22Rv1 (cell line): ENCODE measurements around the gene SP5.

Experiments
- H3K27ac ChIP-seq: fragments of 450-650 bp; 2 replicates; pipeline ENCODE4 v1.5.1; 2017
- ZFX ChIP-seq: fragments of 450-650 bp; IDR thresholded peaks from 2 replicates; pipeline ENCODE4 v1.6.1; 2017; ENCODE audit warnings: antibody characterized with exemption, borderline replicate concordance
- TF ChIP-seq, protein P1 (sequence below): fragments of 450-650 bp; IDR thresholded peaks from 2 replicates; pipeline ENCODE4 v1.5.1; 2017; ENCODE audit warnings: mild to moderate bottlenecking

The SP5 gene

DNA sequence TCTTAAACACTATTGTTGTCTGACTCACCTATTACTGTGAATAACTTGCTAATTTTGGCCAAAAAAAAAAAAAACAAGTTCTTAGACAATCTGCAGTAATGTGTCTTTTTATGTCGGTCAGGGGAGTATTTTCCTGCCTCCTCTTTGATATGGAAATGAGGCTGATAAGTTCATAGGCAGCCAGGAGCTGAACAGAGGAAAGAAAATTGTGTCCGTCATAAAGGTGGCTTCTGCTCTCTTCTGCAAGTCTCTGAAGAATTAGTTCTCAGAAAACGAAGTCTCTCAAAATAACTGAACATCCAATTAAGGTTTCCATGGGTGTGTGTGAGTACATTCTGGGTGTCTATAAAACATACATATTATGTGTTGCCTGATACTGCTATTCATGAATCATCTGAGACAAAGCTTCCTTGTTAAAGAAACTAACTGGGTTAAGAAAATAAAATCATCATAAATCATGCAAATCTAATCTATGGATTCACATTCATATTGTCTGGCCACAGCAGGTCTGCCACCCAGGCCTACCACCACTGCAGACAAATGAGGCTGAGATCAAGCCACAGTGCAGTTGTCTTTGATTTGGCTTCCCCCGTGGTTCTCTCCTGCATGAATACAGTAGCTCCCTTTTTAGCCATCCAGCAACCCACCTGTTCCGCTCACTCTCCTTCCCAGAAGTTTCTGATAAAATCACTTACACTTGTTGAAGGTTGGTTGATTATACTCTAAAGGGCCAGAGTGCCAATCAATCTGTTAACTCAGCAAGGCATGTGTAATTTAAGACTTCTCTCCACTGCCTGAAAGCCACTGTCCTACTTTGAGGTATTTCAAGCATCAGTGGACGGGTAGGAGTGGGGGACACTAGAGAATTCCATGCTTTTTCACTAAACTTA, 19.4 kb upstream of the SP5 start:
- no peak overlapping the region for H3K27ac ChIP-seq
- no peak for TF ChIP-seq ZFX
- TF ChIP-seq, protein P1, sequence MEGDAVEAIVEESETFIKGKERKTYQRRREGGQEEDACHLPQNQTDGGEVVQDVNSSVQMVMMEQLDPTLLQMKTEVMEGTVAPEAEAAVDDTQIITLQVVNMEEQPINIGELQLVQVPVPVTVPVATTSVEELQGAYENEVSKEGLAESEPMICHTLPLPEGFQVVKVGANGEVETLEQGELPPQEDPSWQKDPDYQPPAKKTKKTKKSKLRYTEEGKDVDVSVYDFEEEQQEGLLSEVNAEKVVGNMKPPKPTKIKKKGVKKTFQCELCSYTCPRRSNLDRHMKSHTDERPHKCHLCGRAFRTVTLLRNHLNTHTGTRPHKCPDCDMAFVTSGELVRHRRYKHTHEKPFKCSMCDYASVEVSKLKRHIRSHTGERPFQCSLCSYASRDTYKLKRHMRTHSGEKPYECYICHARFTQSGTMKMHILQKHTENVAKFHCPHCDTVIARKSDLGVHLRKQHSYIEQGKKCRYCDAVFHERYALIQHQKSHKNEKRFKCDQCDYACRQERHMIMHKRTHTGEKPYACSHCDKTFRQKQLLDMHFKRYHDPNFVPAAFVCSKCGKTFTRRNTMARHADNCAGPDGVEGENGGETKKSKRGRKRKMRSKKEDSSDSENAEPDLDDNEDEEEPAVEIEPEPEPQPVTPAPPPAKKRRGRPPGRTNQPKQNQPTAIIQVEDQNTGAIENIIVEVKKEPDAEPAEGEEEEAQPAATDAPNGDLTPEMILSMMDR = no peak

DNA sequence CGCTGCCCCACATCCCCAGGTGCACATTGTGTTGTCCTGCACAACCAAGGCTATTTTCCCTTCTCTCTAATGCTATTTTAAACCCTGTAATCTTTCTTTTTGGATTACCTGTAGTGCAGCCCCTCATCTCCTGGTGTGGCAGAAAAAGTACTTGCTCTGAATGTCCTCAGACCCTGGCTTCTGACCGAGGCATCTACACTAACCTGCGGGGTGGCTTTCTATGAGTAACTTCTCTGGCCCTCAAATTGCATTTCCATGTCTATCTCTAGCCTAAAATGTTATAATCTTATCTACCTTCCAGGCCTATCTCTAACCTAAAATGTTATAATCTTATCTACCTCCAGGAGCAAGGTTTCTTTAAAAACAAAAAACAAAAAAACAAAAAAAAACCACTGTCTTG, 18.2 kb upstream of the SP5 start:
- H3K27ac ChIP-seq = no peak overlapping the region
- TF ChIP-seq, protein P1 = no peak
- TF ChIP-seq ZFX = no peak

DNA sequence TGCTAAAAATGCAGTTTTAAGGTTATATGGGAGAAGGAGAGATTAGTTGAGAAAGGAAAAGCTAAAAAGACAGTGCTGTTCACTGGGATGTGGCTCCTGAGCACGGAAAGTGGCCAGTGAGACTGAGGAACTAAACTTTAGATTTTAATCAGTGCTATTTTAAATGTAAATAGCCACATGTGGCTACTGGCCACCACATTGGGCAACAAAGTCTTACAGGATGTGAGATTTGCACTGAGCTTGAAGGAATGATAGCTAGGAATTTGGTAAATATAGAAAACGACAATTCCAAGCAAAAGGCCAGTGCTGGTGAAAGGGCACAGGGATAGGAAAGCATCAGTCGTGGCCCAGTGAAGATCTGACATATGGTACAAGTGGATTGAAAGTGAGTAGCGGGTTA, 14.1 kb upstream of the SP5 start:
- no peak overlapping the region for H3K27ac ChIP-seq
- no peak for TF ChIP-seq ZFX
- TF ChIP-seq, protein P1 = no peak

DNA sequence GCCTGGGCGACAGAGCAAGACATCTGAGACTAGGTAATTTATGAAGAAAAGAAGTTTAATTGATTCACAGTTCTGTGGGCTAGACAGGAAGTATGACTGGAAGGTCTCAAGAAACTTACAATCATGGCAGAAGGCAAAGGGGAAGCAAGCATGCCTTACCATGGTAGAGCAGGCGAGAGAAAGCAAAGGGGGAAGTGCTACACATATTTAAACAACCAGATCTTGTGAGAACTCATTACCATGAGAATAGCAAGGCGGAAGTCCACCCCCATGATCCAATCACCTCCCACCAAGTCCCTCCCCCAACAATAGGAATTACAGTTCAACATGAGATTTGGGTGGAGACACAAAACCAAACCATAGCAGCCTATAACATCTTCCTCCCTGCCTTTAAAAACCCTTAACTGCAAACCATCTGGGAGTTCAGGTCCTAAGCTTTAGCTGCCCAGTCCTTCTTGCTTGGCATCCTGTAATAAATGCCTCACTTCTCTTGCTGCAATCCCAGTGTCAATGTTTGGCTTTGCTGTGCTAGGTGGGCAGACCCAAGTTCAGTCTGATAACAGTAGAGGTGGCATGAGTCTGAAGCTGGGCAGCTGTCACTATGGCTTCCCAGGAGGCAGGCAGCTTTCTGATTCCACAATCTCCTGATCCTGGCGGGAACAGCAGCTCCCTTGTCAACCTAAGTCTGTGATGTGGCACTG, 11.2 kb upstream of the SP5 start:
- TF ChIP-seq, protein P1 = no peak
- no peak for TF ChIP-seq ZFX
- no peak overlapping the region for H3K27ac ChIP-seq

DNA sequence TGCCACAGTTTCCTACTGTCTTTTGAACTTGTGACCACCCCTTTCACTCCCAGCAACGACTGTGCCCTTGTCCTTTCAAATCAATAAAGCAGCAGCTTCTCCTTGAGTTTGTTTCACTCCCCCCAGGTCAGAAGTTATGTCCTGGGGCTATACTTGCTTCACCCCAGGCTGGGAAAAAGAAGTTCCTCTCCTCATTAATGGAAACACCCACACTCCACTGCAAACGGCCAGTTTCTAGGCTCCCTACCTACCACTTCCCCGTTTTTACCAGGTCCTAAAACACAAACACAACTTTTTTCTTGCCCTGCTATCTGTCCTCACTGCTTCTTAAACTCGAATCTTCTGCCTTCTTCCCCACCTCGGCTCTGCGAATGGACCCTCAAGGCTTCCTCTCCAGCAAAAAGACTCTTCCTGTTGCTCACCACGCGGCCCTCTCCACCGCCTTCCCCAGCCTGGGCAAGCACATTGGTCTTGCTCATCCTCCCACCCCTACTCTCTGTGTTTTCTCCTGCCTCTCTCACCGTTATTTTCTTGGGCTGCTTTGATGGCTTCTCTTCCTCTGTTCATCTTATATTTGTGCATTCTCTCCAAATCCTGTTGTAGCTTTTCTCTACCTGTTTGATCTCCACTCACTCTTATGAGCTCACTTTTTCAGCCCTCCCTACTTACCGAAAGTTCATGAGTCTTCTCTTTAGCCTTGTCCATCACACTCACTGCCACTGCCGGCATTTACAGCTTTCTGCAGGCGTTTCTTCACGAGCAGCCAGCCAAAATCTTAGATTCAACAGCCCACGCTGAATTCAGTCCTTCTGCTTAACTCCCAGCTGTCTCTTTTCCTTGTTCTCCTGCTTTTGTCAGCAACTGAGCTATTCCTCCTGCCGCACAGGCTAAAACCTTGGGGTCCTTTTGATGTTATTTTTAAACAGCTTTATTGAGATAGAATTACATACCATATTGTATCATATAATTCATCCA, 7.0 kb upstream of the SP5 start:
- TF ChIP-seq, protein P1 = no peak
- H3K27ac ChIP-seq = no peak overlapping the region

DNA sequence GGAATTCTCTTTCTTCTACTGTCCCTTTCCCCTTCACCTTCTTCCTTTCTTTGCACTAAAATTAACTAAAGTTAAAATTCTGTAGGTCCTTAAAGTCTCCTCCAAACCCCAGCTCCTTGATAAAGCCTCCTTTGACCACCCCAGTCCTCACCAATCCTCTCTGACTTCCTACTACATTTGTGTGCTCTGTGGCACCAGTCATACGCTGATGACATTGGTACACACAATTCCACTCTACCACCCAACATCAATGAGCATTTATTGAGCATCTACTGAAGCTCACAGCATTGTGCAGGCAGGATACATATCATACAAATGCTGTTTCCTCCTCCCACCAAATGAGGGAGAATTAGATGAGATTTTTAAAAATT, 4.5 kb upstream of the SP5 start:
- TF ChIP-seq ZFX = no peak
- TF ChIP-seq, protein P1 = no peak
- H3K27ac ChIP-seq = no peak overlapping the region
